ENCODE data around the gene PRXL2A. TPM values are rescaled to one million over a fixed set of nuclear protein-coding genes. Genes with fewer than 3 reads are reported as not detected.

PRXL2A gene
- total RNA-seq, 1 experiment from 2014 or later, result 47.1 TPM

DNA sequence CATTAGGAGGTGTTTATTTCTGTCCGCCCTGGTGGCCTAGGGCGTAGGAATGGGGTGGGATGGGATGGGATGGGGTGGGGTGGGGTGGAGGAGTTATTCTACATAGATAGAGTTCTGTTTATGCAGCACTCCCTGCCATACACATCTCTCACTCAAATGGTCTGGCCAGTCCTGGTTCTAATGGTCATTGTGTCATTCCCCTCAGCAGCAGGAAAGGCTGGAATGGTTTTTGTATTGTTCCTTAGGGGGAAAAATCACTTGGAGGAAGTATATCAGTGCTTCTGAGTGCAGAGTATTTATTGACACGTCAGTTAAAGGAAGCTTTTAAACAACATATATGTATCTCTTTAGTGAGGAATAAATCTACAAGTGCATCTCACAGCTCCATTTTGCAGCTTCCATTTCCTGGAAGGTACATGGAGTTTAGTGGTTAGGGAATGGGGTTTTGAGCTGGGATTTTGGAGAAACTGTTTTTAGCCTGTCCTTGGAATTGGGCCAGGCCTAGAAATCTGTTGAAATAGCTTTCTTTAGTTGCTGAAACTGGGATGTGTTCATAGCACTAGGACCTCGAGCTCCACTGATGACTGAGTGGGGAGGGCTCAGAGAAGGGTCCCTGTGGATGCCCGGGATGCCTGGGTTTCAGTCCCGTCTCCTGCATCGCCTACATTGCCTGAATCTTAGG is 54.1 kb downstream of the PRXL2A start:
- no peaks in the 10 kb centered on the region; a peak in 1 of 7 replicates for H3K36me3 Mint-ChIP-seq (ENCODE audit: insufficient read depth in 1 of 3, low read depth in 3 of 3)
- Histone ChIP-seq H2BK12ac (ENCODE audit: insufficient read length, low read depth, low read length) (no peak overlapping the region), H3K56ac (ENCODE audit: insufficient read length, low read depth, low read length) (no peak overlapping the region), H3K4me1 (ENCODE audit: insufficient read depth, low read length) (peaks cover 40% of the 10 kb centered on the region), H4K91ac (ENCODE audit: insufficient read length, low read depth, low read length) (no peak overlapping the region), H2BK15ac (ENCODE audit: low read depth, low read length) (no peak overlapping the region), H3K27me3 (ENCODE audit: insufficient read depth, low read length) (no peaks in the 10 kb centered on the region; the same call in 1 of the 2 replicates), H2BK20ac (ENCODE audit: low read depth, low read length, poor library complexity, severe bottlenecking) (no peak overlapping the region), H3K4me2 (ENCODE audit: insufficient read depth, insufficient read length, low read length) (no peak overlapping the region), H4K5ac (ENCODE audit: insufficient read length, low read depth, low read length) (no peak overlapping the region), H3K4ac (ENCODE audit: low read depth, low read length) (no peak overlapping the region), H3K23ac (ENCODE audit: insufficient read length, low read depth, low read length) (no peak overlapping the region), H4K20me1 (ENCODE audit: control insufficient read depth, insufficient read depth, insufficient read length) (peaks cover 4% of the 10 kb centered on the region), H3K79me2 (ENCODE audit: insufficient read depth, low read length) (peaks cover 24% of the 10 kb centered on the region; the same call in 1 of the 2 replicates), H2BK120ac (ENCODE audit: low read depth, low read length, poor library complexity, severe bottlenecking) (no peak overlapping the region), H3K27ac (ENCODE audit: insufficient read length, low read depth, low read length) (no peak overlapping the region), H2BK5ac (ENCODE audit: insufficient read length, low read length) (no peak overlapping the region), H3K23me2 (ENCODE audit: insufficient read length, low read depth, low read length, poor library complexity, severe bottlenecking) (peaks cover 7% of the 10 kb centered on the region), H3K9me3 (ENCODE audit: control insufficient read depth, low read depth, low read length) (no peaks in the 10 kb centered on the region), H3K9ac (ENCODE audit: extremely low read depth, insufficient read length, low read length) (no peak overlapping the region), H3K79me1 (ENCODE audit: insufficient read depth, low read depth, low read length, poor library complexity, severe bottlenecking) (peaks cover 5% of the 10 kb centered on the region), H4K8ac (replicated peaks; ENCODE audit: insufficient read length, low read depth, low read length) (no peak overlapping the region), H3T11ph (ENCODE audit: low read length) (no peak overlapping the region), H2AK5ac (ENCODE audit: insufficient read length, low read length) (no peak overlapping the region), H3K14ac (ENCODE audit: insufficient read depth, low read length) (no peak overlapping the region), H2AFZ (ENCODE audit: low read length) (no peak overlapping the region), H3K18ac (ENCODE audit: insufficient read length, low read depth, low read length) (no peak overlapping the region)
- peaks cover 18% of the 10 kb centered on the region for H3K27me3 Mint-ChIP-seq (ENCODE audit: low read depth)
- H3K27ac Mint-ChIP-seq, result no peak overlapping the region; a peak in 2 of 7 replicates
- no peak for DNase-seq
- H3K4me3 Mint-ChIP-seq, result no peak overlapping the region
- peaks cover 94 to 98% of the 10 kb centered on the region in 2 experiments for H3K4me1 Mint-ChIP-seq
- TF ChIP-seq, protein P1, sequence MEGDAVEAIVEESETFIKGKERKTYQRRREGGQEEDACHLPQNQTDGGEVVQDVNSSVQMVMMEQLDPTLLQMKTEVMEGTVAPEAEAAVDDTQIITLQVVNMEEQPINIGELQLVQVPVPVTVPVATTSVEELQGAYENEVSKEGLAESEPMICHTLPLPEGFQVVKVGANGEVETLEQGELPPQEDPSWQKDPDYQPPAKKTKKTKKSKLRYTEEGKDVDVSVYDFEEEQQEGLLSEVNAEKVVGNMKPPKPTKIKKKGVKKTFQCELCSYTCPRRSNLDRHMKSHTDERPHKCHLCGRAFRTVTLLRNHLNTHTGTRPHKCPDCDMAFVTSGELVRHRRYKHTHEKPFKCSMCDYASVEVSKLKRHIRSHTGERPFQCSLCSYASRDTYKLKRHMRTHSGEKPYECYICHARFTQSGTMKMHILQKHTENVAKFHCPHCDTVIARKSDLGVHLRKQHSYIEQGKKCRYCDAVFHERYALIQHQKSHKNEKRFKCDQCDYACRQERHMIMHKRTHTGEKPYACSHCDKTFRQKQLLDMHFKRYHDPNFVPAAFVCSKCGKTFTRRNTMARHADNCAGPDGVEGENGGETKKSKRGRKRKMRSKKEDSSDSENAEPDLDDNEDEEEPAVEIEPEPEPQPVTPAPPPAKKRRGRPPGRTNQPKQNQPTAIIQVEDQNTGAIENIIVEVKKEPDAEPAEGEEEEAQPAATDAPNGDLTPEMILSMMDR (conservative IDR thresholded peaks at IDR 0.05), result no peak
- no peaks in the 10 kb centered on the region for H3K9me3 Mint-ChIP-seq
- WGBS (ENCODE audit: extremely low coverage, insufficient read length, low lambda C conversion rate), result no CpG with 5 or more reads among the region's 7 CpGs
